SU-DHL-6 (cell line): ENCODE results near the gene SLC39A1.

Source experiments
- H2AFZ ChIP-seq: fragments of 200-600 bp; sonication (generic); 2 replicates; pipeline ENCODE4 v1.6.1; 2014; ENCODE audit warnings: low read depth, mild to moderate bottlenecking, moderate library complexity, mixed read lengths, antibody characterized with exemption, low read length; ENCODE audit not compliant: severe bottlenecking
- H3F3A ChIP-seq: fragments of 200-600 bp; shearing (Covaris generic); 2 replicates; pipeline ENCODE4 v1.6.0; 2016; ENCODE audit warnings: antibody characterized with exemption, mild to moderate bottlenecking; ENCODE audit not compliant: insufficient read depth
- H3K27ac ChIP-seq: fragments of 200-600 bp; sonication (generic); 2 replicates; pipeline ENCODE4 v1.5.1; 2016; ENCODE audit warnings: low read depth, mild to moderate bottlenecking, low read length, moderate library complexity, mixed read lengths
- H3K27me3 ChIP-seq: fragments of 200-600 bp; sonication (generic), shearing (Covaris generic); 2 replicates; pipeline ENCODE4 v1.6.0; 2014; ENCODE audit warnings: mild to moderate bottlenecking, low read length
- H3K36me3 ChIP-seq: fragments of 200-600 bp; sonication (generic); 2 replicates; pipeline ENCODE4 v1.6.1; 2014; ENCODE audit warnings: mild to moderate bottlenecking, low read length, mixed read lengths
- H3K4me2 ChIP-seq: fragments of 300-600, 200-600 bp; shearing (Covaris generic), sonication (generic); 2 replicates; pipeline ENCODE4 v1.6.0; 2014; ENCODE audit warnings: low read length, low read depth, mild to moderate bottlenecking; ENCODE audit not compliant: poor library complexity, severe bottlenecking
- H3K4me3 ChIP-seq: fragments of 200-600 bp; sonication (generic); 2 replicates; pipeline ENCODE4 v1.5.1; 2014; ENCODE audit warnings: antibody characterized with exemption, low read length, mild to moderate bottlenecking, mixed read lengths; ENCODE audit not compliant: insufficient read depth, poor library complexity, severe bottlenecking
- H3K79me2 ChIP-seq: fragments of 200-600 bp; sonication (generic); 2 replicates; pipeline ENCODE4 v1.6.1; 2014; ENCODE audit warnings: mild to moderate bottlenecking, low read length, moderate library complexity; ENCODE audit not compliant: insufficient read depth
- H3K9ac ChIP-seq: fragments of 200-600 bp; sonication (generic); 2 replicates; pipeline ENCODE4 v1.7.0; 2014; ENCODE audit warnings: mild to moderate bottlenecking, low read length
- H3K9me2 ChIP-seq: fragments of 200-600 bp; sonication (generic); replicated peaks from 2 replicates; pipeline ENCODE4 v1.6.1; 2014; ENCODE audit warnings: low read length; ENCODE audit not compliant: insufficient read depth
- H3K9me3 ChIP-seq: fragments of 200-600 bp; sonication (generic); 2 replicates; pipeline ENCODE4 v1.6.1; 2014; ENCODE audit warnings: low read length, mixed read lengths; ENCODE audit not compliant: insufficient read depth
- H4K20me1 ChIP-seq: fragments of 200-600 bp; sonication (generic); 2 replicates; pipeline ENCODE4 v1.6.1; 2014; ENCODE audit warnings: low read depth, mild to moderate bottlenecking, antibody characterized with exemption, low read length, moderate library complexity, mixed read lengths
- EZH2phosphoT487 ChIP-seq: fragments of 200-600 bp; sonication (generic), shearing (Covaris generic); conservative IDR thresholded peaks from 2 replicates; pipeline ENCODE4 v1.6.1; 2018; ENCODE audit warnings: mild to moderate bottlenecking, antibody characterized with exemption, low read length, moderate library complexity, mixed read lengths
- TF ChIP-seq, protein P1 (sequence below): fragments of 200-600 bp; sonication (generic); IDR thresholded peaks from one replicate; pipeline ENCODE4 v1.5.1; 2017; ENCODE audit warnings: antibody characterized with exemption, mild to moderate bottlenecking, low read length, moderate library complexity; ENCODE audit not compliant: insufficient read depth, poor library complexity, severe bottlenecking

The SLC39A1 gene

GRCh38 chr1:153953859-153954365 lies 9.4 kb downstream of the SLC39A1 start:
- Histone ChIP-seq H3K4me3 (no peak overlapping the region), H3K27me3 (no peaks in the 10 kb centered on the region), H3K9me3 (no peaks in the 10 kb centered on the region), H2AFZ (no peak overlapping the region), H4K20me1 (no peaks in the 10 kb centered on the region), H3K79me2 (peaks cover 48% of the 10 kb centered on the region), H3K4me2 (no peak overlapping the region), H3K27ac (no peak overlapping the region), H3F3A (peaks cover 8% of the 10 kb centered on the region; the same call in 1 of the 2 replicates), H3K36me3 (peaks cover 6% of the 10 kb centered on the region; the same call in 1 of the 2 replicates), H3K9ac (no peak overlapping the region), H3K9me2 (no peaks in the 10 kb centered on the region)
- TF ChIP-seq, protein P1, sequence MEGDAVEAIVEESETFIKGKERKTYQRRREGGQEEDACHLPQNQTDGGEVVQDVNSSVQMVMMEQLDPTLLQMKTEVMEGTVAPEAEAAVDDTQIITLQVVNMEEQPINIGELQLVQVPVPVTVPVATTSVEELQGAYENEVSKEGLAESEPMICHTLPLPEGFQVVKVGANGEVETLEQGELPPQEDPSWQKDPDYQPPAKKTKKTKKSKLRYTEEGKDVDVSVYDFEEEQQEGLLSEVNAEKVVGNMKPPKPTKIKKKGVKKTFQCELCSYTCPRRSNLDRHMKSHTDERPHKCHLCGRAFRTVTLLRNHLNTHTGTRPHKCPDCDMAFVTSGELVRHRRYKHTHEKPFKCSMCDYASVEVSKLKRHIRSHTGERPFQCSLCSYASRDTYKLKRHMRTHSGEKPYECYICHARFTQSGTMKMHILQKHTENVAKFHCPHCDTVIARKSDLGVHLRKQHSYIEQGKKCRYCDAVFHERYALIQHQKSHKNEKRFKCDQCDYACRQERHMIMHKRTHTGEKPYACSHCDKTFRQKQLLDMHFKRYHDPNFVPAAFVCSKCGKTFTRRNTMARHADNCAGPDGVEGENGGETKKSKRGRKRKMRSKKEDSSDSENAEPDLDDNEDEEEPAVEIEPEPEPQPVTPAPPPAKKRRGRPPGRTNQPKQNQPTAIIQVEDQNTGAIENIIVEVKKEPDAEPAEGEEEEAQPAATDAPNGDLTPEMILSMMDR, result no peak
- TF ChIP-seq EZH2phosphoT487, result no peak

GRCh38 chr1:153951801-153952200 lies 11.5 kb downstream of the SLC39A1 start:
- Histone ChIP-seq H3K4me2 (no peak overlapping the region), H3K9me2 (no peaks in the 10 kb centered on the region), H4K20me1 (no peaks in the 10 kb centered on the region), H3K27ac (no peak overlapping the region), H2AFZ (no peak overlapping the region), H3K9me3 (no peaks in the 10 kb centered on the region), H3K9ac (no peak overlapping the region), H3K36me3 (peaks cover 6% of the 10 kb centered on the region; the same call in 1 of the 2 replicates), H3F3A (peaks cover 18% of the 10 kb centered on the region), H3K4me3 (no peak overlapping the region), H3K79me2 (peaks cover 32% of the 10 kb centered on the region), H3K27me3 (no peaks in the 10 kb centered on the region)
- TF ChIP-seq, protein P1, result no peak
- TF ChIP-seq EZH2phosphoT487, result no peak

DNA sequence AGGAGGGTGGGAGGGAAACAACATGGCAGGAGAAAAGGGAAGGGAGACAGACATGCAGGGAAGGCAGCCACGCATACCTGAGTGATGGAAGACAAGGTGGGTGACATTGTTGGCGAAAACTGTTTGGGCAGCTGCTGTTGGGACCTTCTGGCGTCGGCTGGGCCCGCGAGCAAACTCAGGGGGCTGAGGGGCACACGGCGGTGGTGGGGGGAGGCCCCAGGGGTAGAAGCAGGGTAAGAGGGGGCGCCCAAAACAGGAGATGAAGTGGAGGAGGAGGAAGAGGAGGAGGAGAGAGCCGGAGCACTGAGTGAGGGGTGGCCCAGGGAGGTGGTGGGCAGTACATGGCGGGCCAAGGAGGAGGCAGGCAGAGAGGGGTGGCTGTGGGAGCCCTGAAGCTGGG lies 12.2 kb downstream of the SLC39A1 start:
- H3K4me2 ChIP-seq, result no peak overlapping the region
- H3K27ac ChIP-seq, result no peak overlapping the region
- H3K27me3 ChIP-seq, result no peaks in the 10 kb centered on the region
- TF ChIP-seq, protein P1, result no peak
- no peak for TF ChIP-seq EZH2phosphoT487
- H4K20me1 ChIP-seq, result no peaks in the 10 kb centered on the region
- no peak overlapping the region for H2AFZ ChIP-seq
- H3K9me3 ChIP-seq, result no peaks in the 10 kb centered on the region
- peaks cover 26% of the 10 kb centered on the region for H3K79me2 ChIP-seq
- peaks cover 6% of the 10 kb centered on the region; the same call in 1 of the 2 replicates for H3K36me3 ChIP-seq
- no peak overlapping the region for H3K4me3 ChIP-seq
- no peaks in the 10 kb centered on the region for H3K9me2 ChIP-seq
- peaks cover 20% of the 10 kb centered on the region for H3F3A ChIP-seq
- no peak overlapping the region for H3K9ac ChIP-seq
